SK-N-SH treated with all-trans-retinoic acid at 6 μM for 48 hours (cell line): ENCODE data around the gene VAV1.

ENCODE experiments used
- ATAC-seq: fragments of 200-7000 bp; cut with Tn5 transposase; 3 replicates; pipeline ENCODE4 v1.9.1; 2020; ENCODE audit warnings: mild to moderate bottlenecking, moderate library complexity
- ARNTL ChIP-seq: fragments of 450-650 bp; formaldehyde crosslinking; IDR thresholded peaks from 2 replicates; pipeline ENCODE4 v1.5.0; 2020; ENCODE audit warnings: low read depth, mild to moderate bottlenecking, moderate library complexity, borderline replicate concordance
- BACH2 ChIP-seq: fragments of 250-450 bp; sonication (Bioruptor Pico); IDR thresholded peaks from 2 replicates; pipeline ENCODE4 v1.9.0; 2021; ENCODE audit warnings: mild to moderate bottlenecking, borderline replicate concordance
- CREB5 ChIP-seq: fragments of 250-450 bp; sonication (Bioruptor Pico); IDR thresholded peaks from 2 replicates; pipeline ENCODE4 v1.5.1; 2020; ENCODE audit warnings: low read depth, mild to moderate bottlenecking, moderate library complexity
- CSDC2 ChIP-seq: fragments of 250-450 bp; sonication (Bioruptor Pico); IDR thresholded peaks from 2 replicates; pipeline ENCODE4 v1.5.0; 2020; ENCODE audit warnings: mild to moderate bottlenecking, moderate library complexity
- CSRNP3 ChIP-seq: fragments of 250-450 bp; sonication (Bioruptor Pico); IDR thresholded peaks from 2 replicates; pipeline ENCODE4 v1.5.1; 2021; ENCODE audit warnings: mild to moderate bottlenecking, moderate library complexity
- ESRRG ChIP-seq: fragments of 250-450 bp; sonication (Bioruptor Pico); IDR thresholded peaks from 2 replicates; pipeline ENCODE4 v1.6.1; 2021; ENCODE audit warnings: mild to moderate bottlenecking
- GLIS3 ChIP-seq: fragments of 250-450 bp; sonication (Bioruptor Pico); IDR thresholded peaks from 2 replicates; pipeline ENCODE4 v1.5.0; 2020; ENCODE audit warnings: mild to moderate bottlenecking, moderate library complexity
- ISL1 ChIP-seq: fragments of 250-450 bp; sonication (Bioruptor Pico); IDR thresholded peaks from 2 replicates; pipeline ENCODE4 v2.1.2; 2022; ENCODE audit warnings: mild to moderate bottlenecking, moderate library complexity
- POU6F1 ChIP-seq: fragments of 250-450 bp; sonication (Bioruptor Pico); IDR thresholded peaks from 2 replicates; pipeline ENCODE4 v1.8.0; 2021; ENCODE audit warnings: low read depth, mild to moderate bottlenecking, moderate library complexity, borderline replicate concordance
- PPARA ChIP-seq: fragments of 250-450 bp; sonication (Bioruptor Pico); IDR thresholded peaks from 2 replicates; pipeline ENCODE4 v1.5.0; 2020; ENCODE audit warnings: mild to moderate bottlenecking, borderline replicate concordance
- SNAI2 ChIP-seq: fragments of 250-450 bp; sonication (Bioruptor Pico); IDR thresholded peaks from 2 replicates; pipeline ENCODE4 v1.5.0; 2020; ENCODE audit warnings: mild to moderate bottlenecking, moderate library complexity
- TCF4 ChIP-seq: fragments of 250-450 bp; sonication (Bioruptor Pico); IDR thresholded peaks from 2 replicates; pipeline ENCODE4 v1.8.0; 2021; ENCODE audit warnings: mild to moderate bottlenecking, moderate library complexity, borderline replicate concordance
- TOX ChIP-seq: fragments of 250-450 bp; sonication (Bioruptor Pico); IDR thresholded peaks from 2 replicates; pipeline ENCODE4 v1.8.0; 2021; ENCODE audit warnings: mild to moderate bottlenecking, moderate library complexity, borderline replicate concordance
- TSHZ2 ChIP-seq: fragments of 250-450 bp; sonication (Bioruptor Pico); IDR thresholded peaks from 2 replicates; pipeline ENCODE4 v1.5.0; 2020; ENCODE audit warnings: mild to moderate bottlenecking, moderate library complexity
- ZC3H10 ChIP-seq: fragments of 250-450 bp; sonication (Bioruptor Pico); IDR thresholded peaks from 2 replicates; pipeline ENCODE4 v1.5.1; 2021; ENCODE audit warnings: mild to moderate bottlenecking, moderate library complexity
- ZFP3 ChIP-seq: fragments of 250-450 bp; sonication (Bioruptor Pico); IDR thresholded peaks from 2 replicates; pipeline ENCODE4 v1.5.0; 2020; ENCODE audit warnings: mild to moderate bottlenecking, moderate library complexity
- ZFP30 ChIP-seq: fragments of 450-650 bp; formaldehyde crosslinking; IDR thresholded peaks from 2 replicates; pipeline ENCODE4 v1.5.0; 2022; ENCODE audit warnings: mild to moderate bottlenecking, moderate library complexity
- ZNF565 ChIP-seq: fragments of 450-650 bp; formaldehyde crosslinking; conservative IDR thresholded peaks from 2 replicates; pipeline ENCODE4 v1.5.0; 2020; ENCODE audit warnings: low read depth, mild to moderate bottlenecking, moderate library complexity
- ZNF70 ChIP-seq: fragments of 450-650 bp; formaldehyde crosslinking; IDR thresholded peaks from 2 replicates; pipeline ENCODE4 v1.5.0; 2020; ENCODE audit warnings: mild to moderate bottlenecking, moderate library complexity
- ZNF8 ChIP-seq: fragments of 450-650 bp; formaldehyde crosslinking; IDR thresholded peaks from 2 replicates; pipeline ENCODE4 v1.5.0; 2020; ENCODE audit warnings: mild to moderate bottlenecking, moderate library complexity

Gene VAV1

GRCh38 chr19:6838062-6838655 lies 65.7 kb downstream of the VAV1 start:
- TF ChIP-seq ZFP3 (CRISPR knock-in tag) (no peak), TSHZ2 (CRISPR knock-in tag) (no peak), BACH2 (no peak)
- ATAC-seq: no peak

- no peak for TF ChIP-seq ZFP30
- no peak for TF ChIP-seq ISL1 (CRISPR knock-in tag)
- TF ChIP-seq CSRNP3 (CRISPR knock-in tag): no peak
- TF ChIP-seq ARNTL (CRISPR knock-in tag): no peak
- TF ChIP-seq ZNF8 (CRISPR knock-in tag): no peak
- no peak for TF ChIP-seq CSDC2
- TF ChIP-seq CREB5 (CRISPR knock-in tag): no peak
- TF ChIP-seq SNAI2: no peak
- no peak for TF ChIP-seq GLIS3 (CRISPR knock-in tag)
- no peak for ATAC-seq
Observed at GRCh38 chr19:6842871-6843607, 70.5 kb downstream of the VAV1 start.

- no peak for ATAC-seq
- no peak for TF ChIP-seq PPARA (CRISPR knock-in tag)
- no peak for TF ChIP-seq ZNF70
- no peak for TF ChIP-seq POU6F1 (CRISPR knock-in tag)
- no peak for TF ChIP-seq TOX (CRISPR knock-in tag)
- no peak for TF ChIP-seq ZC3H10
- TF ChIP-seq GLIS3 (CRISPR knock-in tag): no peak
- no peak for TF ChIP-seq ZFP30
Observed at GRCh38 chr19:6847828-6848200, 75.3 kb downstream of the VAV1 start.

- TF ChIP-seq ISL1 (CRISPR knock-in tag): no peak
- TF ChIP-seq ESRRG (CRISPR knock-in tag): no peak
- TF ChIP-seq CSDC2: no peak
- no peak for TF ChIP-seq BACH2
- no peak for TF ChIP-seq ZFP3 (CRISPR knock-in tag)
- TF ChIP-seq TCF4 (CRISPR knock-in tag): no peak
- no peak for ATAC-seq
Observed at GRCh38 chr19:6848986-6849385, 76.5 kb downstream of the VAV1 start.

- ATAC-seq: no peak
- TF ChIP-seq GLIS3 (CRISPR knock-in tag) (no peak), CSRNP3 (CRISPR knock-in tag) (no peak), ZNF565 (CRISPR knock-in tag) (no peak)
Observed at GRCh38 chr19:6849876-6850275, 77.4 kb downstream of the VAV1 start.
